Erythroblast (primary cell): Measurements from ENCODE around the gene TBC1D23.
"Not testable (repeated sequence)": the region's sequence is repeated elsewhere in the genome, so short reads cannot be mapped to it uniquely, and the experiment has no call there.

Experiments used
- DNase-seq, 2 experiments: peaks; one replicate each; lab custom pipeline; 2025; lab: John Stamatoyannopoulos, UW
- GATA1 ChIP-seq: IDR thresholded peaks from 2 replicates; pipeline ENCODE4 v1.6.1; 2011; ENCODE audit warnings: low read depth, mild to moderate bottlenecking, control low read depth, low read length, moderate library complexity
- POLR2A ChIP-seq: IDR thresholded peaks from 2 replicates; pipeline ENCODE4 v1.6.1; 2011; ENCODE audit warnings: mild to moderate bottlenecking, low read length

TBC1D23 gene

GRCh38 chr3:100260685-100261484 lies at the start of gene TBC1D23:
TBC1D23 (plus strand) TSS chr3:100260992; CDS start chr3:100261019, 27 bp downstream.
- TF ChIP-seq GATA1, result no peak
- peak; percentile 98 for TF ChIP-seq POLR2A

GRCh38 chr3:100213891-100214573 lies 46.8 kb upstream of the TBC1D23 start:
- no peak for DNase-seq
- TF ChIP-seq POLR2A, result no peak
- TF ChIP-seq GATA1, result no peak

More at GRCh38 chr3:100260685-100261484, at the start of gene TBC1D23:
- DNase-seq, result peak; percentile 99 to 100

GRCh38 chr3:100214574-100214964 lies 46.2 kb upstream of the TBC1D23 start:
- TF ChIP-seq POLR2A (no peak), GATA1 (no peak)
- no peak for DNase-seq

GRCh38 chr3:100216713-100217112 lies 44.1 kb upstream of the TBC1D23 start:
- DNase-seq, result no peak
- TF ChIP-seq POLR2A (no peak), GATA1 (no peak)

GRCh38 chr3:100221159-100221558 lies 39.6 kb upstream of the TBC1D23 start:
- DNase-seq, result no peak
- TF ChIP-seq GATA1, result no peak
- no peak for TF ChIP-seq POLR2A

- no peak for DNase-seq
- no peak for TF ChIP-seq GATA1
- no peak for TF ChIP-seq POLR2A
Measured at GRCh38 chr3:100225193-100225592, 35.6 kb upstream of the TBC1D23 start.

- TF ChIP-seq GATA1 (no peak), POLR2A (no peak)
- no peak for DNase-seq
Measured at GRCh38 chr3:100225883-100226282, 34.9 kb upstream of the TBC1D23 start.

GRCh38 chr3:100226712-100227429 lies 33.9 kb upstream of the TBC1D23 start:
- no peak for TF ChIP-seq GATA1
- TF ChIP-seq POLR2A, result no peak
- no peak for DNase-seq

GRCh38 chr3:100227511-100227921 lies 33.3 kb upstream of the TBC1D23 start:
- no peak for DNase-seq
- TF ChIP-seq POLR2A, result no peak
- TF ChIP-seq GATA1, result no peak

GRCh38 chr3:100228247-100228646 lies 32.5 kb upstream of the TBC1D23 start:
- DNase-seq, result no peak
- TF ChIP-seq POLR2A (no peak), GATA1 (no peak)

- DNase-seq, result not testable (repeated sequence)
Measured at GRCh38 chr3:100229188-100229587, 31.6 kb upstream of the TBC1D23 start.

GRCh38 chr3:100230710-100231109 lies 30.1 kb upstream of the TBC1D23 start:
- no peak for DNase-seq
- no peak for TF ChIP-seq POLR2A
- no peak for TF ChIP-seq GATA1

- DNase-seq, result no peak
- TF ChIP-seq GATA1, result no peak
- TF ChIP-seq POLR2A, result no peak
Measured at GRCh38 chr3:100231668-100232067, 29.1 kb upstream of the TBC1D23 start.

GRCh38 chr3:100234364-100234763 lies 26.4 kb upstream of the TBC1D23 start:
- TF ChIP-seq GATA1, result no peak
- TF ChIP-seq POLR2A, result no peak

More at GRCh38 chr3:100234364-100234763, 26.4 kb upstream of the TBC1D23 start:
- DNase-seq, result no peak
